ENCODE data around the gene CMPK2.

The CMPK2 gene

DNA sequence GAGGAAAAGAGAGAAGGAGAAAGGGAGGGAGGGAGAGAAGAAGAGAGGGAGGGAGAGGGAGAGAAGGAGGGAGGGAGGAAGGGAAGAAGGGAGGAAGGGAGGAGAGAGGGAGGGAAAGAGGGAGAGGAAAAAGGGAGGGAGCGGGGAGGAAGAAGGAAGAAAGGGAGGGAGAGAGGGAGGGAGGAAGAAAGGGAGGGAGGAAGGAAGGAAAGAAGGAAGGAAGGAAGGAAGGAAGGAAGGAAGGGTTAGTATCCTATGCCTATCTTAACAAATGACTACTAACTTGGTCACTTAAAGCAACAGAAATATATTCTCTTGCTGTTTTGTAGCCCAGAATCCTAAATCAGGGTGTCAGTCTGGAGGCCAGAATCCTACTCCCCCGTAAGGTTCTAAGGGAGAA lies 52.1 kb downstream of the CMPK2 start:
- no peak for DNase-seq (ENCODE audit: low read depth in 2 of 2)

DNA sequence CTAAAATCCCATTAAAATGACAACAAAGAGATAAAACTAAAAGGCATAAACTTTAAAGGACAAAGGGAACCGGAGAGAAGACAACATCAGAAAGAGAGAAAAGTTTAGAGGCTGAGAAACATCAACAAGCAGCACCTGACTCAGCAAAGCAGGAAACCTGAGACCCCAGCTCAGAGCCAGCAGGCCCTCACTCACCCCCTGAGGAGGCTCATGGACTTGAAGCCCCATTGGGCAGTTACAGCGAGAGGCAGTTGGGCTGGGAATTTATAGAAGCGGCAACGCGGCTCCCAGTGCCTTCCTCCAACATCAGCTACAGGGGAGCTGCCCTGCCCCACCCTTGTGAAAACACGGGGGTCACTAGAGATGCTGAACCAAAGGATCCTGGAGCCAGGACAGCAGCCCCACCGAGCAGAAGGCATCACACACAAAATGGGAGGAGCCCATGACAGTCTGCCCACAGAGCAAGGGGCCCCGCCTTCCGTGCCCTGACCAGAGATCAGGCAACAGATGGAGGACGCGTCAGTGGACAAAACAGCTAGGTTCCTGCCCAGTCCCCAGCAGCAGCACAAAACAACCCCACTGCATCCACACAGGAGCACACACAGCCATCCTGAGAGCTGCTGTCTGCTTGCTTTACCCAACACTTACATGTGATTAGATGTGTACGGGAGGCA lies 52.7 kb downstream of the CMPK2 start:
- DNase-seq (ENCODE audit: low read depth in 2 of 2), result no peak

DNA sequence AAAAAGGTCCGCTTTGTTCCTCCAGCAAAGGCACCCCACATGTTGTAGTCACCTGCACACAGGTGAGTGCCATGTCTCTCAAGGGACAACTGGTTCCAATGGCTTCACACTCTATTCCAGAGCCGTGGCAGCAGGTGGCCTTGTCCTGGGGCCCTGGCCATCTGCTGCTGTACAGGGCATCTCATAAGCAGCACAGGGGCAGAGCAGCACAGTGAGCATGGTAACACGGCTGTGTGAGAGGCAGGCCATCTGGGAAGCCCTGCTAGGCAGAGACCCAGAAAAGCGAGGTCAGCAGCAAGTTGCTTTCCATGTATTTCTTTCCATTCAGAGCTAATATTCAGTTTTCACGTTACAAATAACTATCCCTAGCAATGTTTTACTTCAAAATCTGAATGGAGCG lies 54.7 kb downstream of the CMPK2 start:
- no peak for DNase-seq (ENCODE audit: low read depth in 2 of 2)

DNA sequence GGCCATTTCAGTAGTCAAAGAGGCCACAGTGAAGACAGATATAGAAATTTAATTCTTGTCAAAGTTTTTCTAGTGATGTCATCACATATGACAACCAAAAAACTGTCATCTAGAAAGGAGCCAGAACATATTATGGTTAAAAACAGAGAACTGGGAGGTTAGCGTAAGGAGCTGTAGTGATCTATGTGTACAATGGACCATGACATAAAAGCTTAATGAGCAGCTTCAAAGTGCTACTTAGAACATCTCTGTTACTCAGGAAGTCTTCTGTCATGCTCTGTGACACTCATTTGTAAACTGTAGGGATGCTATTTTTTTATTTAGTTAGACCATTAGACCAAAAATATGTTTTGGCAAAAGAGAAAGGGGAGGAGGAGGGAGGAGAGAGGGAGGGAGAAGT lies 57.3 kb downstream of the CMPK2 start:
- no peak for DNase-seq (ENCODE audit: low read depth in 2 of 2)

DNA sequence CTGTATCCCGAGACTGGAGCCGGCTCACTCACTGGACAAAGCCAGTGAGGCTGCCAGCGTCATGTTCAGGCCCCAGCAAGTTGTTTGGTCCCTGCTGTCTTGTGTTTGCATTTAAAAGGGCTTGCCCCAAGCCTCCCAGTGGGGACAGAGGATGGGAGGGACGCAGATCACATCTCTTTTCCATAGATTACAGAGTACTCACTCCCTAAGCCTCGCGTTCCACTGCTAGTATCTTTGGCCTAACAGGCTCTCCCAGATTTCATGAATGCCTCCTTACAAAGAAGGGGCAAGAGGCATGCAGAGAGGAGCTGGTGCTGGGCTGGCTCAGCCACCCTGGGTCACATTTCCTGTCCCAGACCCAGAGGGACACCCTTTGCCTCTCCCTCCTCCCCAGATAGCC lies 59.1 kb downstream of the CMPK2 start:
- no peak for DNase-seq (ENCODE audit: low read depth in 2 of 2)

DNA sequence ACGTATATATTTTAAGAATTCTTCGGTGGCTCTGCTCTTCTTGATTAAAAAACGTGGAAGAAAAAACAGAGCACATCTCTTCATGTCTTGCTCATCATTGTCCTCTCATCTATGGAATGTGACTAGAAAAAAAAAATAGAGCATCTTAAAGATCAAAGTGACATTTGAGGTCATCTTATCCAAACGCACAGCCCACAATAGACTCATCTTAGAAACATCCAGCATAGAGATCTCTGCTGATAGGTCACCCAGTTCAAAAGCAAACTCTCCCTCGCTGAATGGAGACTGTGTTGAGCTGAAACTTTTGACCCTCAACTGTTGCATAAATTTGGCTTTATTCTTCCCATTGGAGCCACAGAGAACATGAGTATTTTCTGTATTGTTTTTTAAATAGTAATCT lies 65.2 kb downstream of the CMPK2 start:
- DNase-seq (ENCODE audit: low read depth in 2 of 2), result no peak
